Trophoblast cell (in vitro differentiated cells and primary cell): ENCODE data around the gene CAPN2.
A peak's percentile ranks its signal among the peaks of the same experiment; 100 is the strongest.
"Not testable (repeated sequence)": the region's sequence is repeated elsewhere in the genome, so short reads cannot be mapped to it uniquely, and the experiment has no call there.

Experiments used
- DNase-seq, 2 donors: peaks; one replicate each; pipeline ENCODE4 v3.0.0-alpha.2; 2016
- H2AFZ ChIP-seq: 2 replicates; pipeline ENCODE4 v1.6.1; 2013; ENCODE audit warnings: low read length, moderate library complexity, mild to moderate bottlenecking; ENCODE audit not compliant: insufficient read depth, poor library complexity
- H2AK5ac ChIP-seq: 2 replicates; pipeline ENCODE4 v1.6.1; 2013; ENCODE audit warnings: mild to moderate bottlenecking, low read length
- H2BK120ac ChIP-seq: 2 replicates; pipeline ENCODE4 v1.6.1; 2013; ENCODE audit warnings: low read length, mild to moderate bottlenecking, moderate library complexity; ENCODE audit not compliant: insufficient read depth, poor library complexity
- H2BK12ac ChIP-seq: 2 replicates; pipeline ENCODE4 v1.6.1; 2013; ENCODE audit warnings: mild to moderate bottlenecking, low read length, moderate library complexity
- H2BK5ac ChIP-seq: 2 replicates; pipeline ENCODE4 v1.6.1; 2013; ENCODE audit warnings: low read length, low read depth, moderate library complexity, mild to moderate bottlenecking; ENCODE audit not compliant: poor library complexity
- H3K14ac ChIP-seq: 2 replicates; pipeline ENCODE4 v1.6.1; 2013; ENCODE audit warnings: mild to moderate bottlenecking, low read length
- H3K18ac ChIP-seq: 2 replicates; pipeline ENCODE4 v1.6.1; 2013; ENCODE audit warnings: mild to moderate bottlenecking, low read length
- H3K23ac ChIP-seq: 2 replicates; pipeline ENCODE4 v1.6.1; 2013; ENCODE audit warnings: low read length
- H3K27ac ChIP-seq: 2 replicates; pipeline ENCODE4 v1.5.1; 2013; ENCODE audit warnings: low read depth, mild to moderate bottlenecking, inconsistent platforms, low read length, moderate library complexity
- H3K27me3 ChIP-seq: 2 replicates; pipeline ENCODE4 v1.6.1; 2013; ENCODE audit warnings: inconsistent platforms, mild to moderate bottlenecking, low read length, moderate library complexity; ENCODE audit not compliant: insufficient read depth
- H3K36me3 ChIP-seq, 2 experiments: 1 replicate in 1 of 2; 2 replicates in 1 of 2; pipeline ENCODE4 v1.6.1; 2013; ENCODE audit warnings: low read length in 2 of 2, mild to moderate bottlenecking in 2 of 2, moderate library complexity in 1 of 2; ENCODE audit not compliant: insufficient read depth in 2 of 2, control insufficient read depth in 1 of 2
- H3K4ac ChIP-seq: 2 replicates; pipeline ENCODE4 v1.6.1; 2013; ENCODE audit warnings: low read depth, mild to moderate bottlenecking, low read length, moderate library complexity
- H3K4me1 ChIP-seq, 2 experiments: 1 replicate in 1 of 2; 2 replicates in 1 of 2; pipeline ENCODE4 v1.6.1; 2013; ENCODE audit warnings: low read length in 2 of 2, mild to moderate bottlenecking in 2 of 2, moderate library complexity in 1 of 2; ENCODE audit not compliant: insufficient read depth in 2 of 2, control insufficient read depth in 1 of 2
- H3K4me2 ChIP-seq: 2 replicates; pipeline ENCODE4 v1.6.1; 2013; ENCODE audit warnings: inconsistent platforms, mild to moderate bottlenecking, low read length, moderate library complexity
- H3K4me3 ChIP-seq: 2 replicates; pipeline ENCODE4 v1.5.1; 2013; ENCODE audit warnings: mild to moderate bottlenecking, low read depth, low read length, inconsistent platforms
- H3K79me1 ChIP-seq: one replicate; pipeline ENCODE4 v1.6.1; 2013; ENCODE audit warnings: low read length
- H3K79me2 ChIP-seq: 2 replicates; pipeline ENCODE4 v1.6.1; 2013; ENCODE audit warnings: low read length, mild to moderate bottlenecking; ENCODE audit not compliant: control insufficient read depth, insufficient read depth, poor library complexity
- H3K9ac ChIP-seq: 2 replicates; pipeline ENCODE4 v1.6.1; 2013; ENCODE audit warnings: mild to moderate bottlenecking, low read length
- H3K9me3 ChIP-seq: 2 replicates; pipeline ENCODE4 v1.6.1; 2013; ENCODE audit warnings: low read depth, mild to moderate bottlenecking, control low read depth, inconsistent platforms, low read length; ENCODE audit not compliant: insufficient read depth
- H4K12ac ChIP-seq: 2 replicates; pipeline ENCODE4 v1.6.1; 2013; ENCODE audit warnings: low read depth, mild to moderate bottlenecking, low read length, moderate library complexity
- H4K8ac ChIP-seq: 2 replicates; pipeline ENCODE4 v1.6.1; 2013; ENCODE audit warnings: low read depth, mild to moderate bottlenecking, low read length, moderate library complexity
- H4K91ac ChIP-seq: one replicate; pipeline ENCODE4 v1.6.1; 2013; ENCODE audit warnings: low read depth, mild to moderate bottlenecking, low read length, moderate library complexity
- WGBS: extraction: QIAGEN DNeasy Blood & Tissue Kit; methylation state at CpG from one replicate; pipeline ENCODE4 v1.1.7; 2013; ENCODE audit warnings: missing lambda C conversion rate; ENCODE audit not compliant: insufficient read length, insufficient coverage; ENCODE audit errors: extremely low coverage; 5-methylcytosine and 5-hydroxymethylcytosine counted together

Gene CAPN2

DNA sequence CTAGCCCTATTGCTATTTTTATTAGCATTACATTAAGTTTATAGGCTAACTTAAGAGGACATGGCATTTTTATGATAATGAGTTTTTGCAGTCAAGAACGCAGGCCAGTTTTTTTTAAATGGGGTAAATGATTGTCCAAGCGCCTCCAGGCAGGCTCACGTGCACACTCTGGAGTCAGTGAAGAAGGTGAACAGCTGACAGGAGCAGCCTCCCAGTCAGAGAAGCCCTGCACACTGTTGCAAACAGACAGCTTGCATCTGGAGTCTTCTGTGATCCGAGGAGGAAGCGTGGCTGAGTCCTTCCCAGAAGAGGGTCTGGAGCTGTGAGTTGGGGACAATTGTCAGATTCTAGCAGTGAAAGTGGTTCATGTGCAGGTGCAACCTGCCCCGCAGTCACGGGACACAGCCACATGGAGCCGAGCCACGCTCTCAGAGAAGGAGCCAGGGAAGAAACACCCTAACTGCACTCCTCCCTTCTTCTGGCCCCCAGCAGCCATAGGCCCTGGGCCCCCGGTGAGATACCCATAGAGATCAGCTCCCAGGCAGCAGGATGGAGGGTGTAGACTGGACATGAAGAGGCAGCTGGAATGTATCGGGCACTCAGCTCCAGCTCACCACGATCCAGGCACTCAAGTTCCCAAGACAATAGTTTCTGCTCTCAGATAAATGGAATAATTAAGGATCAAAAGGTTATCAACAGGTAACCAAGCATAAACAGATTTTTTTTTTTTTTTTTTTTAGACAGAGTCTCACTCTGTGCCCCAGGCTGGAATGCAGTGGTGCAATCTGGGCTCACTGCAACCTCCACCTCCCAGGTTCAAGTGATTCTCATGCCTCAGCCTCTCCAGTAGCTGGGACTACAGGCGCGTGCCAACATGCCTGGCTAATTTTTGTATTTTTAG is 26.4 kb downstream of the CAPN2 start:
- no CpG with 5 or more reads among the region's 14 CpGs for WGBS

DNA sequence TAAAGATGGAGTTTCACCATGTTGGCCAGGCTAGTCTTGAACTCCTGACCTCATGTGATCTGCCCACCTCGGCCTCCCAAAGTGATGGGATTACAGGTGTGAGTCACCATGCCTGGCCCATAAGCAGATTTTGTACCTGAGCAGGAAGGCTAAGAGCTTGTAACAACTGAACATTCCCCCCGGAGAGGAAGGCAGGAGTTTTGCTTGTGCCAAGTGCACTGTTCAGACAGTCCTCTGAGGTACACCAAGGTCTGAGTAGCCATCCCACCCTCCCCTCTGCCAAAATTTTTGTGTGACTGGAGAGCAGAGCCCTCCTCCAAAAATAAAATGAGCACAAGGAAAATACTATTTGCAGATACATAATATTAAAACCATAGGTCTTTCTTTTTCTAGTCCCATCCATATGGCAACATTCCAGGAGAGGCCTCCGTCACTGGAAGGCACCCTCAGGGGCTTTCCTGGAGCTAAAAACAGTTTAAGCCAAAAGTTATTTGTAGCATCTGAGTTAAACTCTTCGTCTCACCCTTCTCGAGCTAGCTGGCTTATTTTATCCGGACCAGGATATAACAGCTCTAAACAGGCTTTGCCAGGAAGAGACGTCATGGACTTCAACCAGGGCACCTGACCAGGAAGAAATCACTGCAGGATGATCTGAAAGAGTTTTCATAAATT is 27.2 kb downstream of the CAPN2 start:
- no peak overlapping the region for H3K18ac ChIP-seq
- peak overlapping the region; percentile 77 for H2BK120ac ChIP-seq
- H4K8ac ChIP-seq, result peak overlapping the region; percentile 47
- H3K9me3 ChIP-seq, result no peaks in the 10 kb centered on the region
- peak overlapping the region; percentile 36 for H3K4ac ChIP-seq
- peak overlapping the region; percentile 70 for H2BK5ac ChIP-seq
- no peak overlapping the region for H3K4me3 ChIP-seq
- H3K79me1 ChIP-seq, result peaks cover 18% of the 10 kb centered on the region
- no peak overlapping the region for H2AFZ ChIP-seq
- no peak overlapping the region for H4K91ac ChIP-seq
- no CpG with 5 or more reads among the region's 7 CpGs for WGBS
- H3K9ac ChIP-seq, result no peak overlapping the region
- DNase-seq, result peak; percentile 82 to 92
- H3K23ac ChIP-seq, result no peak overlapping the region
- H2BK12ac ChIP-seq, result peak overlapping the region; percentile 77
- peak overlapping the region; percentile 79 for H3K27ac ChIP-seq
- peaks cover 33 to 40% of the 10 kb centered on the region in 2 experiments for H3K36me3 ChIP-seq
- no peak overlapping the region for H3K4me2 ChIP-seq
- no peak overlapping the region for H4K12ac ChIP-seq
- H3K79me2 ChIP-seq, result peaks cover 6% of the 10 kb centered on the region
- peaks cover 31 to 37% of the 10 kb centered on the region in 2 experiments for H3K4me1 ChIP-seq
- peak overlapping the region; percentile 44 for H3K14ac ChIP-seq
- H2AK5ac ChIP-seq, result peak overlapping the region; percentile 40
- no peaks in the 10 kb centered on the region for H3K27me3 ChIP-seq

More for the DNA sequence above, 26.4 kb downstream of the CAPN2 start:
- Histone ChIP-seq H3K4ac (no peak overlapping the region), H2BK120ac (no peak overlapping the region), H3K4me2 (no peak overlapping the region), H3K9me3 (no peaks in the 10 kb centered on the region), H4K91ac (peak overlapping the region; percentile 0), H3K27ac (peak overlapping the region; percentile 63), H3K23ac (no peak overlapping the region), H4K8ac (peak overlapping the region; percentile 2), H2BK12ac (peak overlapping the region; percentile 0), H3K27me3 (no peaks in the 10 kb centered on the region), H3K79me2 (peaks cover 10% of the 10 kb centered on the region), H2AFZ (no peak overlapping the region), H3K18ac (peak overlapping the region; percentile 5), H3K14ac (peak overlapping the region; percentile 2), H3K79me1 (peaks cover 23% of the 10 kb centered on the region), H3K4me3 (no peak overlapping the region), H2AK5ac (peak overlapping the region; percentile 1), H3K4me1 (peaks cover 33 to 43% of the 10 kb centered on the region in 2 experiments), H3K9ac (no peak overlapping the region), H3K36me3 (peaks cover 30 to 37% of the 10 kb centered on the region in 2 experiments), H2BK5ac (peak overlapping the region; percentile 1), H4K12ac (no peak overlapping the region)
- peak; percentile 40 to 64 for DNase-seq

DNA sequence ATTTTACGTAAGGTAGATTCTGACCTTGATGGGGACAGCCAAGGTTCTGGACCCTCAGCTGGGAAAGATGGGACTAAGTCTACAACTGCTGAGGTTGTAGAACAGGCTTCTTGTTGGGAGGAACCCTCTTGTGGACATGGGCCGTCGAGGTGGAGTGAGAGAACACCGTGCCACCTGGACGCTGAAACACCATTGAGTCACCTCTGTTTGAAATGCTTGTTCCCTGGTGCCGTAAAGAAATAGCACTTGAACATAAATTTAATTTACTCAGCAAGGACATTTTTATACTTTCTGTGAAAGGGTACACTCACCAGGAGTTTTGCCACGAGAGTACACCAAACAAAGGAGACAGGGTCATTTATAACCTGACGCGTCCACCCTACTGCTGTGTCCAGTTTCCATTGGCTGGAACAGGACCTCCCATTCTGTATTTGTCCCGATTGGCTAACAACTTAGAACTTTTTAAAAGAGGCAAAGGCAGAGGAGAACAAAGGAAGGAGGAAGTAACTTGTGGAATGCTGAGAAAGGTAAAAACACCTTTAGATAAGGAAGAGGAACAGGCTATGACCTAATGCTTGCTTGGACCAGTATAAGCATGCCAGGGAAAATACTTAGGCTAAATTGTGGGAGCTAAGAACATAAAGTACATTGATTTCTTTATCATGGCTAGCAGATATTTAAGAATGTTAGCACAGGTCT is 27.8 kb downstream of the CAPN2 start:
- not testable (repeated sequence) for H3K4me3 ChIP-seq, H3K27me3 ChIP-seq, H3K9me3 ChIP-seq, H3K79me2 ChIP-seq, H3K23ac ChIP-seq, H2AFZ ChIP-seq, H3K4me2 ChIP-seq, H3K9ac ChIP-seq, H2AK5ac ChIP-seq, H3K4ac ChIP-seq, H4K12ac ChIP-seq
- peak overlapping the region; percentile 22 for H3K18ac ChIP-seq
- H3K27ac ChIP-seq, result peak overlapping the region; percentile 79
- WGBS, result no CpG with 5 or more reads among the region's 10 CpGs
- H4K8ac ChIP-seq, result peak overlapping the region; percentile 6
- H3K79me1 ChIP-seq, result peaks cover 18% of the 10 kb centered on the region
- peak overlapping the region; percentile 70 for H2BK5ac ChIP-seq
- peak overlapping the region; percentile 24 for H3K14ac ChIP-seq
- peak overlapping the region; percentile 77 for H2BK120ac ChIP-seq
- H3K36me3 ChIP-seq, result peaks cover 37 to 42% of the 10 kb centered on the region in 2 experiments
- DNase-seq, result peak in 1 of 2 donors; percentile 29
- H2BK12ac ChIP-seq, result peak overlapping the region; percentile 90
- H3K4me1 ChIP-seq, result peaks cover 29 to 37% of the 10 kb centered on the region in 2 experiments
- peak overlapping the region; percentile 81 for H4K91ac ChIP-seq

DNA sequence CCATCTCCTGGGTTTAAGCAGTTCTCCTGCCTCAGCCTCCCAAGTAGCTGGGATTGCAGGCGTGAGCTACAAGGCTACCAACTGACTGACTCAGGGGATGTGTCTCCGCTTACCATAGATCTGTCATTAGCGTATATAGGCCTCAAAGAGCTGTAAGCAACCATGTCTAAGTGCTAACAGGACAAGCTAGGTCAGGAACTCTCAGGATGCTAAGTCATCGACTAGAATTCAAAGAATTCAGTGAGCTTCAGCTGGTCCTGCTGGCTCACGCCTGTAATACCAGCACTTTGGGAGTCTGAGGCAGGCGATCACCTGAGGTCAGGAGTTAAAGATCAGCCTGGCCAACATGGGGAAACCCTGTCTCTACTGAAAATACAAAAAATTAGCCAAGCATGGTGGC is 29.5 kb downstream of the CAPN2 start:
- Histone ChIP-seq H3K4me3 (no peak overlapping the region), H3K4me1 (peaks cover 22 to 33% of the 10 kb centered on the region in 2 experiments), H3K18ac (no peak overlapping the region), H4K8ac (no peak overlapping the region), H3K23ac (no peak overlapping the region), H2AK5ac (no peak overlapping the region), H2AFZ (no peak overlapping the region), H3K27me3 (no peaks in the 10 kb centered on the region), H4K12ac (no peak overlapping the region), H2BK5ac (peak overlapping the region; percentile 24), H3K36me3 (peaks cover 44 to 47% of the 10 kb centered on the region in 2 experiments), H3K4me2 (no peak overlapping the region), H2BK120ac (no peak overlapping the region), H4K91ac (no peak overlapping the region), H3K9ac (no peak overlapping the region), H2BK12ac (no peak overlapping the region), H3K27ac (peak overlapping the region; percentile 78), H3K9me3 (no peaks in the 10 kb centered on the region), H3K4ac (no peak overlapping the region), H3K14ac (no peak overlapping the region), H3K79me1 (peaks cover 12% of the 10 kb centered on the region), H3K79me2 (no peaks in the 10 kb centered on the region)
- WGBS, result no CpG with 5 or more reads among the region's 6 CpGs
- peak; percentile 93 to 97 for DNase-seq
